Sigmoid colon (tissue), 4 donors: ENCODE data around the gene FRYL.

ENCODE experiments used
- EP300 ChIP-seq, 4 donors: sonication (generic); formaldehyde crosslinking; IDR thresholded peaks; one replicate each; pipeline ENCODE4 v1.6.1; 2017; ENCODE audit warnings: antibody characterized with exemption in 4 of 4
- POLR2A ChIP-seq, 2 donors: fragments of 450-650 bp; IDR thresholded peaks; one replicate each; pipeline ENCODE4 v1.6.1; 2016; ENCODE audit warnings: antibody characterized with exemption in 2 of 2, mild to moderate bottlenecking in 2 of 2, moderate library complexity in 2 of 2
- POLR2AphosphoS5 ChIP-seq, 4 donors: sonication (generic); formaldehyde crosslinking; IDR thresholded peaks; one replicate each; pipeline ENCODE4 v1.6.1; 2017; ENCODE audit warnings: antibody characterized with exemption in 4 of 4
- TF ChIP-seq, protein P1 (sequence below), 4 experiments: fragments of 450-650 bp in 3 of 4; fragments of 200-600 bp in 1 of 4; IDR thresholded peaks; one replicate each; pipeline ENCODE4 v1.5.1; 2016 to 2019; ENCODE audit warnings: antibody characterized with exemption in 4 of 4, mild to moderate bottlenecking in 3 of 4, moderate library complexity in 2 of 4

DNA sequence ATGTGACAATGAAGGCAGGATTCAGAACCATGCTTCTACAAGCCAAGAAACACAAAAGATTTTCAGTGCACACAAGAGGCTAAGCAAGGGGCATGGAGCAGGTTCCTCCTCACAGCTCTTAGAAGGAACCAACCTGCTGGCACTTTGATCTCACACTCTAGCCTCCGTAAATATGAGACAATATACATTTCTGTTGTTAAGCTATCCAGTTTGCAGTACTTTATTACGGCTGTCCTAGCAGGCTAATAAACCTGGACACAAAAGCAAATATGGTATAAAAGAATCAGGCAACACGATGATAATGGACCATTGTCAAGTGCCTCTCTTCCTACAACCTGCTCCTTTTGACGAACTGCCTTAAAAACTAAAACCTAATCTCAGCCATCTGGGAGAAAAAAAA lies 175.6 kb downstream of the FRYL start:
- TF ChIP-seq, protein P1, sequence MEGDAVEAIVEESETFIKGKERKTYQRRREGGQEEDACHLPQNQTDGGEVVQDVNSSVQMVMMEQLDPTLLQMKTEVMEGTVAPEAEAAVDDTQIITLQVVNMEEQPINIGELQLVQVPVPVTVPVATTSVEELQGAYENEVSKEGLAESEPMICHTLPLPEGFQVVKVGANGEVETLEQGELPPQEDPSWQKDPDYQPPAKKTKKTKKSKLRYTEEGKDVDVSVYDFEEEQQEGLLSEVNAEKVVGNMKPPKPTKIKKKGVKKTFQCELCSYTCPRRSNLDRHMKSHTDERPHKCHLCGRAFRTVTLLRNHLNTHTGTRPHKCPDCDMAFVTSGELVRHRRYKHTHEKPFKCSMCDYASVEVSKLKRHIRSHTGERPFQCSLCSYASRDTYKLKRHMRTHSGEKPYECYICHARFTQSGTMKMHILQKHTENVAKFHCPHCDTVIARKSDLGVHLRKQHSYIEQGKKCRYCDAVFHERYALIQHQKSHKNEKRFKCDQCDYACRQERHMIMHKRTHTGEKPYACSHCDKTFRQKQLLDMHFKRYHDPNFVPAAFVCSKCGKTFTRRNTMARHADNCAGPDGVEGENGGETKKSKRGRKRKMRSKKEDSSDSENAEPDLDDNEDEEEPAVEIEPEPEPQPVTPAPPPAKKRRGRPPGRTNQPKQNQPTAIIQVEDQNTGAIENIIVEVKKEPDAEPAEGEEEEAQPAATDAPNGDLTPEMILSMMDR (IDR thresholded peaks at IDR 0.05): no peak
- TF ChIP-seq EP300 (IDR thresholded peaks at IDR 0.05): no peak
- TF ChIP-seq POLR2A (IDR thresholded peaks at IDR 0.05): no peak
- no peak for TF ChIP-seq POLR2AphosphoS5 (IDR thresholded peaks at IDR 0.05)
